HL-60 (cell line): Measurements from ENCODE around the gene MACROD2.

Experiments
- GABPA ChIP-seq: IDR thresholded peaks from 2 replicates; pipeline ENCODE4 v1.6.1; 2012; ENCODE audit warnings: low read depth
- POLR2AphosphoS5 ChIP-seq: IDR thresholded peaks from 2 replicates; pipeline ENCODE4 v1.6.1; 2012; ENCODE audit warnings: low read depth
- SPI1 ChIP-seq: IDR thresholded peaks from 2 replicates; pipeline ENCODE4 v1.6.1; 2012; ENCODE audit warnings: low read depth, mild to moderate bottlenecking, borderline replicate concordance
- TF ChIP-seq, protein P1 (sequence below): IDR thresholded peaks from one replicate; pipeline ENCODE4 v1.5.1; 2011; ENCODE audit warnings: low read length, control low read depth, inconsistent platforms; ENCODE audit not compliant: insufficient read depth
- TF ChIP-seq, protein P2 (sequence below): IDR thresholded peaks from 2 replicates; pipeline ENCODE4 v1.6.1; 2012; ENCODE audit warnings: low read depth; ENCODE audit not compliant: insufficient replicate concordance

DNA sequence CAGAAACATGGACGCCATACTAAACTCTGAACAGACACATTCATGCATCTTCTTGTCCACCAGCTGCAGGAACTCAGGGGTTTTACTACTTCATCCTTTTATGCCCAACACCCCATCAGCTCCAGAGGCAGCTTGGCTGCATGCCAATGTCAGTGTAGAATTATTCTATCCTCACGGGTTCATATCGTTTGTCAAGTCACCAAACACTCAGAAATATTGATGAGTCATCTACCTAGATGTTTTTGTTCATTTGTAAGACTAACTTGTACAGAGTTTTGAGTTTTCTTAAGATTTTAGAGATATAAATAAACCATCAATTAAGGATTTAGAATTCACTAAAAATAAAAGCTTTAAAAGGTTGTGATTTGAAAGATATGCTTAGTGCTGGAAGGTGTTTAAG lies 932.8 kb downstream of the MACROD2 start:
- TF ChIP-seq, protein P1, sequence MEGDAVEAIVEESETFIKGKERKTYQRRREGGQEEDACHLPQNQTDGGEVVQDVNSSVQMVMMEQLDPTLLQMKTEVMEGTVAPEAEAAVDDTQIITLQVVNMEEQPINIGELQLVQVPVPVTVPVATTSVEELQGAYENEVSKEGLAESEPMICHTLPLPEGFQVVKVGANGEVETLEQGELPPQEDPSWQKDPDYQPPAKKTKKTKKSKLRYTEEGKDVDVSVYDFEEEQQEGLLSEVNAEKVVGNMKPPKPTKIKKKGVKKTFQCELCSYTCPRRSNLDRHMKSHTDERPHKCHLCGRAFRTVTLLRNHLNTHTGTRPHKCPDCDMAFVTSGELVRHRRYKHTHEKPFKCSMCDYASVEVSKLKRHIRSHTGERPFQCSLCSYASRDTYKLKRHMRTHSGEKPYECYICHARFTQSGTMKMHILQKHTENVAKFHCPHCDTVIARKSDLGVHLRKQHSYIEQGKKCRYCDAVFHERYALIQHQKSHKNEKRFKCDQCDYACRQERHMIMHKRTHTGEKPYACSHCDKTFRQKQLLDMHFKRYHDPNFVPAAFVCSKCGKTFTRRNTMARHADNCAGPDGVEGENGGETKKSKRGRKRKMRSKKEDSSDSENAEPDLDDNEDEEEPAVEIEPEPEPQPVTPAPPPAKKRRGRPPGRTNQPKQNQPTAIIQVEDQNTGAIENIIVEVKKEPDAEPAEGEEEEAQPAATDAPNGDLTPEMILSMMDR, result no peak
- TF ChIP-seq POLR2AphosphoS5, result no peak
- no peak for TF ChIP-seq GABPA
- TF ChIP-seq, protein P2, sequence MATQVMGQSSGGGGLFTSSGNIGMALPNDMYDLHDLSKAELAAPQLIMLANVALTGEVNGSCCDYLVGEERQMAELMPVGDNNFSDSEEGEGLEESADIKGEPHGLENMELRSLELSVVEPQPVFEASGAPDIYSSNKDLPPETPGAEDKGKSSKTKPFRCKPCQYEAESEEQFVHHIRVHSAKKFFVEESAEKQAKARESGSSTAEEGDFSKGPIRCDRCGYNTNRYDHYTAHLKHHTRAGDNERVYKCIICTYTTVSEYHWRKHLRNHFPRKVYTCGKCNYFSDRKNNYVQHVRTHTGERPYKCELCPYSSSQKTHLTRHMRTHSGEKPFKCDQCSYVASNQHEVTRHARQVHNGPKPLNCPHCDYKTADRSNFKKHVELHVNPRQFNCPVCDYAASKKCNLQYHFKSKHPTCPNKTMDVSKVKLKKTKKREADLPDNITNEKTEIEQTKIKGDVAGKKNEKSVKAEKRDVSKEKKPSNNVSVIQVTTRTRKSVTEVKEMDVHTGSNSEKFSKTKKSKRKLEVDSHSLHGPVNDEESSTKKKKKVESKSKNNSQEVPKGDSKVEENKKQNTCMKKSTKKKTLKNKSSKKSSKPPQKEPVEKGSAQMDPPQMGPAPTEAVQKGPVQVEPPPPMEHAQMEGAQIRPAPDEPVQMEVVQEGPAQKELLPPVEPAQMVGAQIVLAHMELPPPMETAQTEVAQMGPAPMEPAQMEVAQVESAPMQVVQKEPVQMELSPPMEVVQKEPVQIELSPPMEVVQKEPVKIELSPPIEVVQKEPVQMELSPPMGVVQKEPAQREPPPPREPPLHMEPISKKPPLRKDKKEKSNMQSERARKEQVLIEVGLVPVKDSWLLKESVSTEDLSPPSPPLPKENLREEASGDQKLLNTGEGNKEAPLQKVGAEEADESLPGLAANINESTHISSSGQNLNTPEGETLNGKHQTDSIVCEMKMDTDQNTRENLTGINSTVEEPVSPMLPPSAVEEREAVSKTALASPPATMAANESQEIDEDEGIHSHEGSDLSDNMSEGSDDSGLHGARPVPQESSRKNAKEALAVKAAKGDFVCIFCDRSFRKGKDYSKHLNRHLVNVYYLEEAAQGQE, result no peak
- no peak for TF ChIP-seq SPI1
